NK-92 (cell line): ENCODE data around the gene OXLD1.
"Not testable (repeated sequence)": the region's sequence is repeated elsewhere in the genome, so short reads cannot be mapped to it uniquely, and the experiment has no call there.

Source experiments
- DNase-seq: peaks from one replicate; lab custom pipeline; 2025; ENCODE audit not compliant: unreplicated experiment; lab: John Stamatoyannopoulos, UW

The OXLD1 gene

GRCh38 chr17:81621494-81622130, 44.8 kb downstream of the OXLD1 start:
- no peak for DNase-seq

- DNase-seq, result not testable (repeated sequence)
These were observed 48.1 kb downstream of the OXLD1 start for GRCh38 chr17:81618307-81618706.

- DNase-seq, result no peak
These were observed 49.5 kb downstream of the OXLD1 start for GRCh38 chr17:81616877-81617276.

GRCh38 chr17:81615401-81615930, 50.9 kb downstream of the OXLD1 start:
- no peak for DNase-seq
